ENCODE data around the gene CSN1S1. TPM values are rescaled to one million over a fixed set of nuclear protein-coding genes. Genes with fewer than 3 reads are reported as not detected.

Gene CSN1S1
- not detected for total RNA-seq
- not detected for polyA plus RNA-seq (ENCODE audit: insufficient read depth, low read depth, low replicate concordance)
- long read RNA-seq, donor 1, result 0 reads
- long read RNA-seq, donor 2, result 0 reads
- long read RNA-seq, donor 3, result 0 reads
- long read RNA-seq, donor 4, result 0 reads
- long read RNA-seq, donor 5, result 0 reads
- long read RNA-seq, donor 6, result 0 reads
- long read RNA-seq, donor 7, result 0 reads
- long read RNA-seq, donor 8, result 0 reads
- long read RNA-seq, donor 9, result 0 reads
- long read RNA-seq, donor 10, result 0 reads

DNA sequence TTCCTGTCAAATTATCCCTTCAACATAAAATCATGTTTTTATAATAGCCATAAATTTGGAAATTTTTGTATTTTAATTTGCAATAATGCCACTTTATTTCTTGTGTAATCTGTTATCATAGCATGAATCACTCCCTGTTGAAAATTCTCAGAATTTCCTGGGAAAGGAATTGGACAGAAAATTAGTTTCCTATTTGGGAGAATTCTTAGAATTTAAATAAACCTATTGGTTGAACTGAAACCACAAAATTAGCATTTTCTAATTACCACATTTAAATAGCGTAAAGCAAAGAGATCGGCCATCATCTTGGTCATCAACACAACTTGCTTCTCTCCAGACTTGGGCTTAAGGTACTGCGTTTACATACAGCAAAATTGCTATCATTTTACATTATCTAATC, at the start of gene CSN1S1:
Gene CSN1S1, plus strand, starts transcription at position 301 of the 400 bp plus-strand sequence. CDS start 1,488 bp downstream, outside the sequence.
- TF ChIP-seq, protein P1, sequence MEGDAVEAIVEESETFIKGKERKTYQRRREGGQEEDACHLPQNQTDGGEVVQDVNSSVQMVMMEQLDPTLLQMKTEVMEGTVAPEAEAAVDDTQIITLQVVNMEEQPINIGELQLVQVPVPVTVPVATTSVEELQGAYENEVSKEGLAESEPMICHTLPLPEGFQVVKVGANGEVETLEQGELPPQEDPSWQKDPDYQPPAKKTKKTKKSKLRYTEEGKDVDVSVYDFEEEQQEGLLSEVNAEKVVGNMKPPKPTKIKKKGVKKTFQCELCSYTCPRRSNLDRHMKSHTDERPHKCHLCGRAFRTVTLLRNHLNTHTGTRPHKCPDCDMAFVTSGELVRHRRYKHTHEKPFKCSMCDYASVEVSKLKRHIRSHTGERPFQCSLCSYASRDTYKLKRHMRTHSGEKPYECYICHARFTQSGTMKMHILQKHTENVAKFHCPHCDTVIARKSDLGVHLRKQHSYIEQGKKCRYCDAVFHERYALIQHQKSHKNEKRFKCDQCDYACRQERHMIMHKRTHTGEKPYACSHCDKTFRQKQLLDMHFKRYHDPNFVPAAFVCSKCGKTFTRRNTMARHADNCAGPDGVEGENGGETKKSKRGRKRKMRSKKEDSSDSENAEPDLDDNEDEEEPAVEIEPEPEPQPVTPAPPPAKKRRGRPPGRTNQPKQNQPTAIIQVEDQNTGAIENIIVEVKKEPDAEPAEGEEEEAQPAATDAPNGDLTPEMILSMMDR (IDR thresholded peaks at IDR 0.05; ENCODE audit: borderline replicate concordance, extremely low read depth, insufficient read depth), result no peak
- H3K4me3 ChIP-seq (ENCODE audit: low read length in 3 of 3), result no peak within 1 kb of the TSS
- intact Hi-C loops (cut with DNase I), result no loop called here

DNA sequence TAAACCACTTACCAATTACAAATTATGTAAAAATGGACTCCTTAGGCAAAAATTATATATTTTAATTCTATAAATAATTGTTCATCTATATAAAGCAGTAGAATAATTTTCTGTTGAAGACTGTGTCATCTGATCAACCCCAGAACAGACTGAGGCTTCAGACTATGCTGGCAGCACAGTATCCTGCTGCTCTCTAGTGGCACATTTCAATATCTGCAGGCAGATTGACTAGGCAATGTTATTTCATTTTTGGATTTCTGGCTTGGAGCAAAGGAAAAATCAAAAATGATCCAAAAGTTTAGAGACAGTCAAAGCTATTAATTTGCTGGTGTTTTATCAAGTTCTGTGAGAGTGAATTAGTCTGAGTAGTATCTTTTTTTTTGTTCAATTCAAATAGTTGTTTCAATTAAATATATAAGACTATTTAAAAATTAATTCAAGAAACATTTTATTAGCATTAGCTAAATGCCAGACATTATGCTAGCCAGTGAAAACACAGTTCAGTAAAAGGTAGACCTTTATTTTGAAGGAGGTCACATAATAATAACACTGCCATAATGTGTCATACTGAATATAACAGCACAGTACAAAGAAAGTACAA, 49.6 kb upstream of the CSN1S1 start:
- intact Hi-C loops (cut with DNase I), result loop anchor here (10.0 kb wide), 1 partner anchor 196 kb away; no protein-coding TSS in a partner anchor
- TF ChIP-seq, protein P1 (IDR thresholded peaks at IDR 0.05; ENCODE audit: borderline replicate concordance, extremely low read depth, insufficient read depth), result peak; percentile 85
- Histone ChIP-seq H3K4me1 (ENCODE audit: control insufficient read depth in 2 of 3, insufficient read depth in 2 of 3, low read depth in 1 of 3, low read length in 3 of 3) (no peaks in the 10 kb centered on the region), H3K4me3 (ENCODE audit: low read length in 3 of 3) (no peak overlapping the region), H3K27ac (ENCODE audit: low read depth in 2 of 2, low read length in 2 of 2) (no peak overlapping the region), H3K27me3 (ENCODE audit: control insufficient read depth, insufficient read depth, low read length) (no peaks in the 10 kb centered on the region), H3K9ac (ENCODE audit: low read length in 3 of 3) (no peak overlapping the region), H3K36me3 (ENCODE audit: control insufficient read depth in 2 of 3, insufficient read depth in 3 of 3, low read length in 3 of 3) (no peaks in the 10 kb centered on the region), H3K9me3 (ENCODE audit: control insufficient read depth in 2 of 3, insufficient read depth in 1 of 3, low read length in 3 of 3) (no peaks in the 10 kb centered on the region)
- FAIRE-seq (peak; percentile 92), DNase-seq (peak in 3 of 5 donors; percentile 14 to 61 (median 49))

More for the DNA sequence above, at the start of gene CSN1S1:
- H3K27me3 ChIP-seq (ENCODE audit: control insufficient read depth, insufficient read depth, low read length), result no peaks in the 10 kb centered on the region
- FAIRE-seq (no peak), DNase-seq (no peak)
- no peak within 1 kb of the TSS for H3K9ac ChIP-seq (ENCODE audit: low read length in 3 of 3)
- H3K9me3 ChIP-seq (ENCODE audit: control insufficient read depth in 2 of 3, insufficient read depth in 1 of 3, low read length in 3 of 3), result no peaks in the 10 kb centered on the region
- no peaks in the 10 kb centered on the region for H3K4me1 ChIP-seq (ENCODE audit: control insufficient read depth in 2 of 3, insufficient read depth in 2 of 3, low read depth in 1 of 3, low read length in 3 of 3)
- H3K36me3 ChIP-seq (ENCODE audit: control insufficient read depth in 2 of 3, insufficient read depth in 3 of 3, low read length in 3 of 3), result no peaks in the 10 kb centered on the region
- no peak within 1 kb of the TSS for H3K27ac ChIP-seq (ENCODE audit: low read depth in 2 of 2, low read length in 2 of 2)

GRCh38 chr4:69882150-69882549, 48.7 kb upstream of the CSN1S1 start:
- intact Hi-C loops (cut with DNase I), result loop anchor here (10.0 kb wide), 1 partner anchor 197 kb away; no protein-coding TSS in a partner anchor
- FAIRE-seq, result no peak
- Histone ChIP-seq H3K4me3 (ENCODE audit: low read length in 3 of 3) (no peak overlapping the region), H3K27ac (ENCODE audit: low read depth in 2 of 2, low read length in 2 of 2) (no peak overlapping the region), H3K9ac (ENCODE audit: low read length in 3 of 3) (no peak overlapping the region), H3K4me1 (ENCODE audit: control insufficient read depth in 2 of 3, insufficient read depth in 2 of 3, low read depth in 1 of 3, low read length in 3 of 3) (no peaks in the 10 kb centered on the region), H3K36me3 (ENCODE audit: control insufficient read depth in 2 of 3, insufficient read depth in 3 of 3, low read length in 3 of 3) (no peaks in the 10 kb centered on the region), H3K27me3 (ENCODE audit: control insufficient read depth, insufficient read depth, low read length) (no peaks in the 10 kb centered on the region), H3K9me3 (ENCODE audit: control insufficient read depth in 2 of 3, insufficient read depth in 1 of 3, low read length in 3 of 3) (no peaks in the 10 kb centered on the region)
- DNase-seq, result no peak
- TF ChIP-seq, protein P1 (IDR thresholded peaks at IDR 0.05; ENCODE audit: borderline replicate concordance, extremely low read depth, insufficient read depth), result no peak
